NK-92 (cell line): ENCODE measurements around the gene GM2A.
"Not testable (repeated sequence)": the region's sequence is repeated elsewhere in the genome, so short reads cannot be mapped to it uniquely, and the experiment has no call there.

ENCODE experiments used
- DNase-seq: peaks from one replicate; lab custom pipeline; 2025; ENCODE audit not compliant: unreplicated experiment; lab: John Stamatoyannopoulos, UW

The GM2A gene

DNA sequence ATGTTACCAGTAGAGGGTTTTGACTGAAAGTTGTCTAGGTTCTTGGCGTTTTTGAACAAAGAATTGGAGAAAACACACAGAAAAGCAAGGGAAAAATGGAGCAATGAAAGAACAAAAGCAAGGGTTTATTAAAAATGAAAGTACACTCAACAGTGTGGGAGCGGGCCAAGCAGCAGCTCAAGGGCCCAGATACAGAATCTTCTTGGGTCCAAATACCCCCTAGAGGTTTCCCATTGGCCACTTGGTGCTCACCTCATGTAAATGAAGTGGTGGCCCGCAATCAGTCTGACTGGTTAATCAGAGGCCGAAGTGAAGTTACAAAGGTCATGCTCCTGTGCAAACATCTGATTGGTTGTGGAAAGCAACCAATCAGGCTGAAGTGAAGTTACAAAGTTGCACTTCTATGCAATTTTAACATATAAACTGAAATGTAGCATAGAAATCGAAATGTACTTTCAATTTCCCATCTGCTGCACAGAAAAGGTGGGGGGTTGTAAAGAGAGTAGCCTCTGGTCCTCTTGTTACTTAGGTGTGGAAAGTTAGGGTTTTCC is 1.9 kb upstream of the GM2A start:
- no peak for DNase-seq

DNA sequence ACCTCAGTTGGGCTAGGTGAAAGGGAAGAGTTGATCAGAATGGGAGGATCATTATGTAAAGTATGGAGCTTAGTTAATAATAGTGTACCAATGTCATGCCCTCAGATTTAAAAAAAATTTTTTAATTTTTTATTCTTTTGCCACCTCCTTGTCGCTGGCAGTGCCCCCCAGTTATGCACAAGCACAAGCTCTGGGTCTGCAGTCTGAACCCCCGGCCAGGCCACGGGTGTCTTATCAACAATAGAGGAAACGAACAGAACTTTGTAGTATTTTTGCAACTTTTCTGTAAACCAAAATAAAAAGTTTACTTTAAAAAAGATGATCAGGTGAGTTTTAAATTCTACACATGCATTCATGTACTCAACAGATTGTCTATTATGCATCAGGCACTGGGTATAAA is 1.4 kb upstream of the GM2A start:
- DNase-seq, result no peak

DNA sequence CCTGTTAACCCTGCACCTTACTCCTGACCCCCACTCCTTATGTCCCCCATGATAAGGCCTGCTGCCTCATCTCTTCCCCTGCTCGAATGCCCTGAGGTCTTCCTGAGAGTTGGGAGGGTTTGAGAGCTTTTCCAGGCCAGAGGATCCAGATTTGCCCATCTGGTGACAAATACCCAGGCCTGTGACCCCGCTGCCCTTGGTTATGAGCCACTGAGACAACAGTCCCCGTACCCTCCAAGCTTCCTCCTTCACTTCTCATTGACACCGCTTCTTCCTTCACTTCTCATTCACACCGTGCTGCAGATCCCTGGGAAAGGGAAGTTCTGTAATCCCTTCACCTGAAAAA is 593 bp downstream of the GM2A start:
- DNase-seq, result no peak

DNA sequence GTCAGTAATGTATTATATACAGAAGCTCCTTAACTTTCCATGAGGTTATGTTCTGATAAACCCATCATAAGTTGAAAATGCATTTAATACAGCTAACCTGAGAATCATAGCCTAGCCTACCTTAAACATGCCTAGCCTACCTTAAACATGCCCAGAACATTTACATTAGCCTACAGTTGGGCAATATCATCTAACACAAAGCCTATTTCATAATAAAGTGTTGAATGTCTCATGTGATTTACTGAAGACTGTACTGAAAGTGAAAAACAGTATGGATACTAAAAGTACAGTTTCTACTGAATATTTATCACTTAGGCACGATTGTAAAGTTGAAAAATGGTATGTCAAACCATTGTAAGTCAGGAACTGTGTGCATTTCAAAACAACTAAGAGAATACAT is 1.6 kb downstream of the GM2A start:
- no peak for DNase-seq

DNA sequence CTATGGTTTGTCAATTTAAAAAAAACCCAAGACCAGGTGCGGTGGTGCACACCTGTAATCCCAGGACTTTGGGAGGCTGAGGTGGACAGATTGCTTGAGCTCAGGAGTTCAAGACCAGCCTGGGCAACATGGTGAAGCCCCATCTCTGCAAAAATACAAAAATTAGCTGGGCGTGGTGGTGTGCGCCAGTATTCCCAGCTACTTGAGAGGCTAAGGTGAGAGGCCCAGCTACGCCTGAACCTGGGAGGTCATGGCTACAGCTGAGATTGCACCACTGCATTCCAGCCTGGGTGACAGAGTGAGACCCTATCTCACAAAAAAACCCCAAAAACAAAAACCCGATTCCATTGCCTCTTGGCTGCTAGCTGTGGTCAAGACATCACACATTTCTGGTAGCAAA is 2.0 kb downstream of the GM2A start:
- DNase-seq, result not testable (repeated sequence)

DNA sequence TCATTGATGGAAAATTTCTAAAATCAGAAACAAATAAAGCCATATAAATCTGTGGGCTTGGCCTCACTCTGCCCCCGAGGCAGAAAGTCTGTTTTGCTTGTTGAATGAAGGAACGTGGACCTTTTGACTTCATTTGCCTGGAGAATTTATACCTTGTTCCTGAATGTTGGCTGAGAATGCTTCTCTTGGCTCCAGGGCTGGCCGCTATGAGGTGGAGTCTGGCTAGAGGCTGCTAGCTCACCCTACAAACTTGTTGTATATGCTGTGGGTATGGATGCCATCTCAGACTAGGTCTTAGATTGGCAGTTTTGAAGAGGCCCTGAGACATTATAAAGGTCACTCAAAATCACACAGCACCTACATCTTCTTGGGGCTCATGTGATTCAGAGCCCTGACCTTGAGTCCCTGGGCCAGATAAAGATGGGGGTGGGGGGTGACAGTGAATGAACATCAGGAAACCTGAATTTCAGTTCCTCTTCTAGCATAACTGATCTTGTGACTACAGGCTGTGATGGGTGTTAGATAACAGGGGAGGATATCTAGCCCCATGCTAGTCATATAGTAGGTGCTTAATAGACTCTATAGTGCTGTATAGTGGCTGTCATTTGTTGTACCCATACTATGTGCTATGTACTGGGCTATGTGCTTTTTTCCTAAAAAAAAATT is 2.8 kb downstream of the GM2A start:
- DNase-seq, result no peak

DNA sequence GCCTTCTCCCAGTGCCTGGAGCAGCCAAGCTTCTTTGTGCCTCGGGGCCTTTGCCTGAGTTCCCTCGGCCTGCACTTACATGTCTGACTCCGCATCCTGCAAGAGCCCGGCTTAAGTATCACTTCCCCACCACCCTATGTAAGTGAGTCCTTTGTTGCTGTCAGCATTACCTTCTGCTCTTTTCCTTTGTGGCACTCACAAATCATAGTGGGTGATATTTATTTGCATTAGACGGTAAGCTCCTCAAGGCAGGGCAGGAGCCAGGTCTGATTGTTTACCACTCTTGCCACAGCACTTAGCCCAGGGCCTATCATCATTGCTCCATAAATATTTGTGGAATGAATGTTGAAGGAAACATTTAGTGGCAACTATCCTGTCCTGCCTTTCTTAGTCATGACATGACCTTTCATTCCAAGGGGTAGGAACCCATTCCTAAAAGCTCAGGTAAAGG is 4.8 kb downstream of the GM2A start:
- no peak for DNase-seq

DNA sequence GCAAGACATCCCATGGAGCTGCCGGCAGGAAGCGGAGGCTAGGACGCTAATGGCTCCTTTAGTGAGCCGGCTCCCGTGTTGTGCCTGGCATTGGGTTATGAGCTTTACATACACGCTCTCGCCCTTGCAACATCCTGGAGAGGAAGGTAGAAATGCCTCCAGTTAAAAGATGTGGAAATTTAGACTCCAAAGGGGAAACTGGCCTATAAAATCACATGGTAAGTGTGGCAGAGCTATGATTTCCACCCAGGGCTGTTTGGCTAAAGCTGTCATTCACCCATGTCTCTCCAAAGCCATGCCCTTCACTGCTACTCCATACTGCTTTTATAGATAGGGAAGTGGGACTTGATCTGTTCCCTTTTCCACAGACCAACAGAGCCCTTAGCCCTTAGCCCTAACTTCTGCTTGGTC is 5.2 kb downstream of the GM2A start:
- DNase-seq, result no peak

DNA sequence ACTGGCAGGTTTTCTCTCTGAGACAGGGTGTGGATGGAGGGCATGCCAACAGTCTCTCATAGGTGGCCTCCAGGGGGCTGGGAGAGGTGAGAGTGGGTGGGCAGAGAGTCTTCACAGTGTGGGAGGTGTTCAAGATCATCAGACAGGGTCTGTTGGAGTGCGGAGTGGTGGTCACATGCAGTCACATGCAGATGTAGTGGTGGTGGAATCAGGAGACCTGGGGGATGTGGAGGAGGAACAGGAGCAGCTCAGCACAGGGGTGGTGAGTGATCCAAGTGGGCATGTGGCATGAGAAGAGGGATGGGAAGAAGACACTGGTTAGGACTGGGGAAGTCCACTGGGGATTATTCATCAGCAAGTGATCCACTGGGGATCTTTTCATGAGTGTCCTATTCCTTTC is 5.8 kb downstream of the GM2A start:
- no peak for DNase-seq

DNA sequence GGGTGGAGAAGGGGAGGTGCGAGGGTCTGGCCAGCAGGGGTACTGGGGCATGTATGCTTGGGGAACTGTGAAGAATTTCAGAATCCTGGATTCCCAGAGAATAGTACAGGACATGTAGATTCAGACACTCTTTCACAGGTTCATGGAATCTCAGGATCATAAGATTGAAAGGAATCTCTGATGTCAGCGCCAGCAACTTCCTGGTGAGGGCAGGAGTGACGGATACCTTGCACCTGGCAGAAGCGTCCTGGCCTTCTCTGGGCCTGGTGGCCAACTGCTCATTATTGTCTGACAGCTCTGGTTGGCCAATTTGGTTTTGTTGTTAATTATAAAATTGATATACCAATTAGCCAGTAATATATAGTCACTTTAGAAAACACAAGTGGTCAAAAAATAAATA is 6.9 kb downstream of the GM2A start:
- DNase-seq, result no peak

DNA sequence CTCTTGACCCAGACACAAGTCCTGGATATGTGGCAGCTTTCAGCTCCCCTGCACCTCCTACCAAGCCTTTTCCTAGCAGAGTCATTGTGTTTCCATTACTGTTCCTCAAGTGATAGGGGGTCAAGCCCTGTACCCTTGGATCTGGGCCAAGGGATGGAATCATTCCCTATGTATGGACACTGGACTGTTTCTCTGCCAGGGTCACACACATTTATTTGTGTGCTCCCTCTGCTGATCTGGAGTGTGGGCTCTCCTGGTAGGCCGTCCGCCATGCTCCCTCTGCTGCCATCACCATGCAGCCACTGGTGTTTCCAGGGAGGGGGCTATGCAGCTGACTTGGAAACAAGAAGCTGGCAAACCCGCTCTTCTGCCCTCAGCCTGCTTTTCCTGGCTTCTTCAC is 9.5 kb downstream of the GM2A start:
- no peak for DNase-seq

DNA sequence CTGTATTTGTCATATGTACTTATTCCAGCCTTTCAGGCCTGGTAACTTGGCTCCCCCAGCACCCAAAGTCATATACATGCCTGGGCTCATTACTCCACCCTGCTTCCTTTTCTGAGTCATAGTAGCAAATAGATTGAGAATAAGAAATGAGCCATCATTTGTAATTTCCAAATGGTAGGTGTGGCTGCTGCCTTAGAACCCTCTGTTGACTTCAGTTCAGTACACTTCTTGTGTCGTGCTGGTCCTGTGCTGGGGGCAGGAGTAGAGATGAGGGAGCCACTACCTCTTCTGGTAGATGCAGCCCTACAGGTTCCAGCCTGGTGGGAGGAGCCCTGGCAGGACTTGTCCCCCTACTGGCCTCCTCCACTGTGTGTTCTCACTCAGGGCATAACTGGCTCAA is 11.1 kb downstream of the GM2A start:
- no peak for DNase-seq

DNA sequence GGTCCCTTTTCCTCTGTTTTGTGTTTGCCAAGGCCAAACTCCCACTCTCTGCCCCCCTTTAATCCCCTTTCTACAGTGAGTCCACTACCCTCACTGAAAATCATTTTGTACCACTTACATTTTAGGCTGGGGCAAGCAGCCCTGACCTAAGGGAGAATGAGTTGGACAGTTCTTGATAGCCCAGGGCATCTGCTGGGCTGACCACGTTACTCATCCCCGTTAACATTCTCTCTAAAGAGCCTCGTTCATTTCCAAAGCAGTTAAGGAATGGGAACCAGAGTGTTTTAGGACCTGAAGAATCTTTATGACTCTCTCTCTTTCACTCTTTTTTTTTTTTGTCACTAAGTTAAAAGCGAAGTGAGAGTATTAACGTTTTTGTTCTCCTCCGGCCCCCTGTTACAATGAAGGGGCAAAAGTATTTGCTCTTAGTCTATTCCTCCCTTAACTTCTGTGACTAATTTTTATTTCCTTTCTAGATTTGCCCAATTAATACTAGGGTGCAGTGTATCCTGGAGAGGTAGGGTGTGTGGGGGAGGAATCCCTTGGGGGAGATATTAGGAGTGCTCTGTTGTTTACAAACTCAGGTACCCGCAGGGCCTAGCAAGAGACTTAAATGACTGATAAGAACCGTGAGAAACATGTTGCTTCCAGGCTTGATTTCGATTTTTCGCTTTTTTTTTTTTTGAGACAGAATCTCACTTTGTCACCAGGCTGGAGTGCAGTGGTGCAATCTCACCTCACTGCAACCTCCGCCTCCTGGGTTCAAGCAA is 14.7 kb downstream of the GM2A start:
- DNase-seq, result no peak

DNA sequence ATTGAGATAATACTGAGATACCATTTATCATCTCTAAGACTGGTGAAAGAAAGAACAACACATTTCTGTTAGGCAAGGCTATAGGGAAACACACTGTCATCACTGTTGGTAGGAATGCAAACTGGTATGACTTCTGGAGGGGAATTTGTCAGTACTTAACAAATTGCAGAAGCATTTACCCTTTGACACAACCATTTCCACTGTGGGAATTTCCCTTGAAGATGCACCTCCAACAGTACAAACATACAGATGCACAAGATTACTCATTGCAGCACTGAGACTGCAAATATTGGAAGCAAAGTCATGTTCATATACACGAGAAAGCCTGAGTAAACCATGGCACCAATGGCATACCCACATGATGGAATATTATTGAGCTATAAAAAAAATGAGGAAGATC is 17.6 kb downstream of the GM2A start:
- DNase-seq, result no peak

DNA sequence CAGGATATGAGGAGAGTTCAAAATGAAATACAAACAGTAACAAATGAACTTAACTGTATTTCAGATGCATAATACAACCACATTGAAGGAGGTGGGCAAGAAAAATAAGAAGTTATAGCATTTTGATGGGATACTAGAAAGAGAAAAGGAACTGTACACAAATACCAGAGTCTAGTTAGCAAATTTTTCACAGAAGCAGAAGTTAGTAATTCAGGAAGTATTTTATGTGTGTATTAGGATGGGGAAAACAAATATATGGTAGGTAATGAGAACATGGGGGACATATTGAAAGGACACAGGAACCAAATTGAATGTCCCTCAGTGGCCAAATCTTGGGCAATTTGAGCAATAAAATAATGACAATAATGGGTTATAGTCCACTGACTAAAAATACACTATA is 18.4 kb downstream of the GM2A start:
- DNase-seq, result no peak

DNA sequence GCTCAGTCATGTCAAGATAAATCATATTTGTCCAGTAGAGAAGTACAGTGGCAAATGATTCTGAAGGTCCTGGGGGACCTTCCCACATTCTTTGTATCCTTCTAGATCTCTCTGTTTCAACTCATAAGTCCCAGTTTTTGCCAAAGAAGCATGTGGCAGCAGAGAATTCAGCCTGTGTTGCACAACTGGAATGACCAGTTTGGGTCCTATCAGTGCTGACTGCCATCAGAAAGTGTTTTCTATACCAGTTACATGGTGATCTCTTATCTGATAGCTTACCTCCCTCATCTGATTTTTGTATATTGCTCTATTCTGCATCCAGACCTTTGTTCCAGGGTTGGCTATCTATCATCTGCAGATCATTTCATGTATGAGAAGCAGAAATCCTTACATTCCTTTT is 21.7 kb downstream of the GM2A start:
- DNase-seq, result no peak

DNA sequence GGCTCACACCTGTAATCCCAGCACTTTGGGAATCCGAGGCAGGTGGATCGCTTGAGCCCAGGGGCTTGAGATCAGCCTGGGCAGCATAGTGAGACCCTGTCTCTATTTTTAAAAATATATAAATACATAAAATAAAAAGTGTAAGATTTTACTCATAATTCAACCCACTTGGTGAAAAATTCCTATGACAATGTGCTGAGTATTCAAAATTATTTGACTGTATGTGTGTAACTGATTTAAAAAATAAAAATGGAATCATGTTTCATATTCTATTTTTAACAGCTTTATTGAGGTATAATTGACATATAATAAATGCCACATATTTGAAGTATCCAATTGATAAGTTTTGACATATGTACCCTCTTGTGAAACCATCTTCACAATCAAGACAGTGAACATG is 22.8 kb downstream of the GM2A start:
- no peak for DNase-seq

DNA sequence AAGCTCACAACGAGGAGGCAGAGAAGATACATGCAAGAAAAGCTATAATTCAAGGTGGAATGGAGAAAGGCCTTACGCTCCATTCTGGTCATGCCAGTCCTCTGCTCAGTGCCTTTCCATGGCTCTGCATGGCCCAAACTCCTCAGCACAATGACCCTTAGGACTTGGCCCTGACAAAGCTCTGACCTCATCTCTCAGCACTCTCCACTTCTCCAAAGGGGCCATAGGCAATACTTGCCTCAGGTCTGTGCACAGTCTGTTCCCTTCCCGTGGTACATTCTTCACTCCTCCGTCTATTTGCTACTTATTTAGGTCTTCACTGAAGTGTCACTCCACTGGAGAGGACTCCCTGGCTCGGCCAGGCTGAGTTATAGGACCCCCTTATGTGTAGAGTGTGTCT is 25.9 kb downstream of the GM2A start:
- no peak for DNase-seq

DNA sequence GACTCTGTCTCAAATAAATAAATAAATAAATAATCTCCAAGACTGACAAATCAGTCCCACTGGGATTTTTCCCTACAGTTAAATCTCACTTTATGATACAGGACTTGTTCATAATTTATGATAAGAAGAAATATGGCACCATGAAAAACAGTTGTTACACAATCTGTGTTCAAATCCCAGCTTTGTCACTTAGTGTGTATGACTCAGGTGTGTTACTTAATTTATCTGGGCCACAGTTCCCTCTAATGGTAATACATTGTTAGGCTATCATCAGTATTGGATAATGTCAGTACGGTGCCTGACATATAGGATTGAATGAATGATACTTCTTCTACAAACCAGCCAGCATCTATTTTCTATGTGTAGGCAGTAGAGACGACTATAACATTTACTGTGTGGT is 27.5 kb downstream of the GM2A start:
- no peak for DNase-seq

DNA sequence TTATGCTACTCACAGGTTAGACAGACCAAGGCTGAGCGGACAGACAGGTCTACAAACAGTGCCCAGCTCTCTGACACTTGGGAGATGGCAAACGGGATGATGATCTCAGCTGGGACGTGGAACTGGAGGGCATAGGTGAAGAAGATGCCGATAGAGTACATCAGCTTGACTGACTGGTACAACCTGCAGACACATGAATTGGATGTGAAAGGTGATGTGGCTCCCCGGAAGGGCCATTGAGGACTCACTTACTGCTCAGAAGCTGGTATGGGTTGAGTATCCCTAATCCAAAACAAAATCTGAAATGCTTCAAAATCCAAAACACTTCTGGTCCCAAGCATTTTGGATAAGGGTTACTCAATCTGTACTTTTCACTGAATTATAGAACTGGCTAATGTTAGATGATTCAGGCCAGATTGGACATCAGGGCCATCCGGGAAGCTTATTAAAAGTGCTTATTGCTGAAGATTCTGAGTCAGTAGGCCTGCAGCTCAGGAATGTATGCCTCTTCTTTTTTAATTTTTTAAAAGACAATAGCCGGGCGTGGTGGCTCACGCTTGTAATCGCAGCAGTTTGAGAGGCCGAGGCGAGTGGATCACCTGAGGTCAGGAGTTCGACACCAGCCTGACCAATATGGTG is 28.1 kb downstream of the GM2A start:
- no peak for DNase-seq

DNA sequence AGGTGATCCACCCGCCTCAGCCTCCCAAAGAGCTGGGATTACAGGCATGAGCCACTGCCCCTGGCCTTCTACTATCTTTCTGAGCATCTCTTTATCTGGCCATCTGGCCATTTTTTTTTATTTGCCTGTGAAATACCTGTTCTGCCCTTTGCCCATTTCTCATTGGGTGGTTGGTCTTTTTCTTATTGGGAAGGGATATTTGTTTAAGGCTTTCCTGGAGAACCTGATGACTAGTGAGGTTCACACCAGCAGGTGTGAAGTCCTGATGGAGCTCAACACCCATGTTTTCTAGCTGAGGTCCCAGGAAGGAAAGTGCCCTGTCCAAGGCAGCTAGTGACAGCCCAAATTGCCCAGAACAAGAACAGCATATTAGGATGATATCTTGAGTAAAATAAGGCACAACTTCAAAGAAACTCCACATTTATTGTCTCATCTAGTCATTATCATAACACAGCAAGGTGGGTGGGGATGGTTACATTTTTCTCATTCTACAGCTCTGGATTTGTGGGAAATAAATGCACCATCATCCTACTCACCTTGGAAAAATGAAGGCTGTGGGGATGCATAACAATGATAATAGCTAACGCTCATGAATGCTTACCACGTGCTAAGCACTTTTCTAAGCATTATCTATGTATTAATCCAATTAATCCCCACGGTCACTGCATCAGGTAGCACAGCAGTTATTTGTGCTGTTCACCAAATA is 30.3 kb downstream of the GM2A start:
- DNase-seq, result no peak
